OCI-LY1 (cell line): ENCODE data around the gene GRIK2.

Experiments
- CTCF ChIP-seq: fragments of 200-600 bp; sonication (generic), shearing (Covaris generic); IDR thresholded peaks from 2 replicates; pipeline ENCODE4 v1.5.1; 2017; ENCODE audit warnings: mild to moderate bottlenecking, antibody characterized with exemption, low read length, moderate library complexity, mixed read lengths
- EZH2 ChIP-seq: fragments of 200-600 bp; sonication (generic), shearing (Covaris generic); IDR thresholded peaks from 2 replicates; pipeline ENCODE4 v1.8.0; 2017; ENCODE audit warnings: borderline replicate concordance, mixed run types, mild to moderate bottlenecking, antibody characterized with exemption, low read length, moderate library complexity, mixed read lengths

GRCh38 chr6:101853231-101854085 lies 459.9 kb downstream of the GRIK2 start:
- TF ChIP-seq CTCF: no peak
- TF ChIP-seq EZH2: no peak
